ENCODE results near the gene ISG15. TPM values are rescaled to one million over a fixed set of nuclear protein-coding genes. Genes with fewer than 3 reads are reported as not detected.

ISG15 gene
- total and polyA plus RNA-seq, 2 of the 13 experiments (the other 11 are each of a cell fraction or from before 2014, with no cell fraction given), result 42.1 to 54.9 TPM

GRCh38 chr1:1058088-1058905, 45.0 kb downstream of the ISG15 start (continued):
- TF ChIP-seq FOXP4 (CRISPR knock-in tag; IDR thresholded peaks at IDR 0.05) (peak; percentile 40), ZNF546 (CRISPR knock-in tag; conservative IDR thresholded peaks at IDR 0.05) (0 out of 2 replicates have a peak, but pooled peaks have one; percentile 26), HOXA9 (CRISPR knock-in tag; IDR thresholded peaks at IDR 0.05; ENCODE audit: borderline replicate concordance) (no peak), TGIF2 (CRISPR knock-in tag; IDR thresholded peaks at IDR 0.05) (peak; percentile 76), ZFP36L1 (CRISPR knock-in tag; IDR thresholded peaks at IDR 0.05) (peak; percentile 56; the same call in 1 of the 2 replicates), ZBTB33 (CRISPR knock-in tag; IDR thresholded peaks at IDR 0.05) (no peak), RNF2 (conservative IDR thresholded peaks at IDR 0.05; ENCODE audit: low read depth) (0 out of 2 replicates have a peak, but pooled peaks have one; percentile 43), DR1 (CRISPR knock-in tag; IDR thresholded peaks at IDR 0.05) (peak; percentile 60; the same call in 1 of the 2 replicates), HNRNPL (IDR thresholded peaks at IDR 0.05; ENCODE audit: low read depth, low read length) (peak; percentile 71; the same call in 1 of the 2 replicates), ZNF580 (CRISPR knock-in tag; IDR thresholded peaks at IDR 0.05; ENCODE audit: borderline replicate concordance, low read depth) (no peak), KMT2A (CRISPR knock-in tag; IDR thresholded peaks at IDR 0.05) (no peak; the same call in 1 of the 2 replicates), BORCS8-MEF2B (CRISPR knock-in tag; IDR thresholded peaks at IDR 0.05) (peak; percentile 47; the same call in 1 of the 2 replicates), MEF2D (CRISPR knock-in tag; IDR thresholded peaks at IDR 0.05) (no peak; the same call in 1 of the 2 replicates), ZNF414 (CRISPR knock-in tag; IDR thresholded peaks at IDR 0.05) (0 out of 2 replicates have a peak, but pooled peaks have one; percentile 39), SIN3A (IDR thresholded peaks at IDR 0.05; ENCODE audit: borderline replicate concordance, low read depth, low read length) (no peak; the same call in 1 of the 2 replicates), ZNF251 (CRISPR knock-in tag; IDR thresholded peaks at IDR 0.05) (no peak), AHR (CRISPR knock-in tag; IDR thresholded peaks at IDR 0.05) (no peak), ARID4A (CRISPR knock-in tag; IDR thresholded peaks at IDR 0.05; ENCODE audit: borderline replicate concordance) (peak; percentile 73; the same call in 1 of the 2 replicates), NCOA2 (CRISPR knock-in tag; IDR thresholded peaks at IDR 0.05) (peak; percentile 26; the same call in 1 of the 2 replicates), ZNF672 (CRISPR knock-in tag; IDR thresholded peaks at IDR 0.05) (no peak)

All from HepG2 (cell line).